ENCODE results near the gene PPP1CA. TPM values are rescaled to one million over a fixed set of nuclear protein-coding genes. Genes with fewer than 3 reads are reported as not detected.

The PPP1CA gene
- total RNA-seq, 1 donor from 2014 or later = 145 TPM

- Mint-ChIP-seq H3K9me3 (ENCODE audit: low read depth) (no peaks in the 10 kb centered on the region), H3K36me3 (ENCODE audit: insufficient read depth) (no peaks in the 10 kb centered on the region), H3K4me3 (ENCODE audit: low read depth) (no peak overlapping the region), H3K27me3 (peaks cover 29% of the 10 kb centered on the region), H3K4me1 (ENCODE audit: low read depth) (peaks cover 9% of the 10 kb centered on the region), H3K27ac (no peak overlapping the region)
- DNase-seq (ENCODE audit: low spot score, unreplicated experiment) = no peak
- TF ChIP-seq CTCF (IDR thresholded peaks at IDR 0.05; ENCODE audit: unreplicated experiment) = no peak
Observed at GRCh38 chr11:67379061-67380058, 22.3 kb downstream of the PPP1CA start.

GRCh38 chr11:67378544-67378943, 23.1 kb downstream of the PPP1CA start:
- Mint-ChIP-seq H3K27me3 (peaks cover 30% of the 10 kb centered on the region), H3K36me3 (ENCODE audit: insufficient read depth) (no peaks in the 10 kb centered on the region), H3K9me3 (ENCODE audit: low read depth) (no peaks in the 10 kb centered on the region), H3K4me3 (ENCODE audit: low read depth) (no peak overlapping the region), H3K27ac (no peak overlapping the region), H3K4me1 (ENCODE audit: low read depth) (peaks cover 14% of the 10 kb centered on the region)
- no peak for TF ChIP-seq CTCF (IDR thresholded peaks at IDR 0.05; ENCODE audit: unreplicated experiment)
- no peak for DNase-seq (ENCODE audit: low spot score, unreplicated experiment)

GRCh38 chr11:67376873-67377808, 24.5 kb downstream of the PPP1CA start:
- Mint-ChIP-seq H3K4me1 (ENCODE audit: low read depth) (peaks cover 14% of the 10 kb centered on the region), H3K4me3 (ENCODE audit: low read depth) (no peak overlapping the region), H3K27me3 (peaks cover 26% of the 10 kb centered on the region), H3K36me3 (ENCODE audit: insufficient read depth) (no peaks in the 10 kb centered on the region), H3K9me3 (ENCODE audit: low read depth) (no peaks in the 10 kb centered on the region), H3K27ac (no peak overlapping the region)
- TF ChIP-seq CTCF (IDR thresholded peaks at IDR 0.05; ENCODE audit: unreplicated experiment) = no peak
- DNase-seq (ENCODE audit: low spot score, unreplicated experiment) = no peak

GRCh38 chr11:67376063-67376820, 25.4 kb downstream of the PPP1CA start:
- H3K4me1 Mint-ChIP-seq (ENCODE audit: low read depth) = peaks cover 21% of the 10 kb centered on the region
- H3K27ac Mint-ChIP-seq = no peak overlapping the region
- TF ChIP-seq CTCF (IDR thresholded peaks at IDR 0.05; ENCODE audit: unreplicated experiment) = no peak
- DNase-seq (ENCODE audit: low spot score, unreplicated experiment) = no peak
- peaks cover 24% of the 10 kb centered on the region for H3K27me3 Mint-ChIP-seq
- H3K36me3 Mint-ChIP-seq (ENCODE audit: insufficient read depth) = no peaks in the 10 kb centered on the region
- no peak overlapping the region for H3K4me3 Mint-ChIP-seq (ENCODE audit: low read depth)
- no peaks in the 10 kb centered on the region for H3K9me3 Mint-ChIP-seq (ENCODE audit: low read depth)

All from progenitor cell of endocrine pancreas (in vitro differentiated cells).